SU-DHL-6 (cell line): ENCODE measurements around the gene RPS6KA3.

Experiments
- EZH2phosphoT487 ChIP-seq: fragments of 200-600 bp; sonication (generic), shearing (Covaris generic); conservative IDR thresholded peaks from 2 replicates; pipeline ENCODE4 v1.6.1; 2018; ENCODE audit warnings: mild to moderate bottlenecking, antibody characterized with exemption, low read length, moderate library complexity, mixed read lengths
- TF ChIP-seq, protein P1 (sequence below): fragments of 200-600 bp; sonication (generic); IDR thresholded peaks from one replicate; pipeline ENCODE4 v1.5.1; 2017; ENCODE audit warnings: antibody characterized with exemption, mild to moderate bottlenecking, low read length, moderate library complexity; ENCODE audit not compliant: insufficient read depth, poor library complexity, severe bottlenecking

DNA sequence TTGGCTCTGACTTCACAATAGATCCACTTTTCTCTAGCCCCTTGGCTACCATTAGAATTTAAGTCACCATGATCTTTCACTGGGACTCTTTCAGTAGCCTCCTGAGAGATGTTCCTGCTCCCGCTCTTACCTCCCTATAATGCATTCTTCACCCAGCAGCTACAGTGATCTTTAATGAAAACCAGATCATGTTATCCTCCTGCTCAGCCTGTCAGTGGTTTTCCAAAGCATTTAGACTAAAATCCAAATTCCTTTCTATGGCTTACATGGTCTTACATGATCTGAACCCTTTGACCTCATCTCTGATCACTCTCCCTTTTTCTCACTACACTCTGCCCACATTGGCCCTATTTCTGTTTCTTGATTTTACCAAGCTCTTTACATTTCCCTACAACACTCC is 18.3 kb upstream of the RPS6KA3 start:
- no peak for TF ChIP-seq EZH2phosphoT487
- TF ChIP-seq, protein P1, sequence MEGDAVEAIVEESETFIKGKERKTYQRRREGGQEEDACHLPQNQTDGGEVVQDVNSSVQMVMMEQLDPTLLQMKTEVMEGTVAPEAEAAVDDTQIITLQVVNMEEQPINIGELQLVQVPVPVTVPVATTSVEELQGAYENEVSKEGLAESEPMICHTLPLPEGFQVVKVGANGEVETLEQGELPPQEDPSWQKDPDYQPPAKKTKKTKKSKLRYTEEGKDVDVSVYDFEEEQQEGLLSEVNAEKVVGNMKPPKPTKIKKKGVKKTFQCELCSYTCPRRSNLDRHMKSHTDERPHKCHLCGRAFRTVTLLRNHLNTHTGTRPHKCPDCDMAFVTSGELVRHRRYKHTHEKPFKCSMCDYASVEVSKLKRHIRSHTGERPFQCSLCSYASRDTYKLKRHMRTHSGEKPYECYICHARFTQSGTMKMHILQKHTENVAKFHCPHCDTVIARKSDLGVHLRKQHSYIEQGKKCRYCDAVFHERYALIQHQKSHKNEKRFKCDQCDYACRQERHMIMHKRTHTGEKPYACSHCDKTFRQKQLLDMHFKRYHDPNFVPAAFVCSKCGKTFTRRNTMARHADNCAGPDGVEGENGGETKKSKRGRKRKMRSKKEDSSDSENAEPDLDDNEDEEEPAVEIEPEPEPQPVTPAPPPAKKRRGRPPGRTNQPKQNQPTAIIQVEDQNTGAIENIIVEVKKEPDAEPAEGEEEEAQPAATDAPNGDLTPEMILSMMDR = no peak
